ENCODE results near the gene MTERF1. TPM values are rescaled to one million over a fixed set of nuclear protein-coding genes. Genes with fewer than 3 reads are reported as not detected.
A peak's percentile ranks its signal among the peaks of the same experiment; 100 is the strongest.

MTERF1 gene
- total and polyA plus RNA-seq, 9 of the 15 experiments (the other 6 are each of a cell fraction or from before 2014, with no cell fraction given) = 15.7 to 49.2 (median 29.1) TPM

GRCh38 chr7:91899563-91899962, 19.1 kb upstream of the MTERF1 start (continued):
- TF ChIP-seq ZNF586 (CRISPR knock-in tag; conservative IDR thresholded peaks at IDR 0.05) (no peak), ZNF316 (IDR thresholded peaks at IDR 0.05) (peak; percentile 88), U2AF1 (optimal IDR thresholded peaks at IDR 0.05; ENCODE audit: low read depth, low read length) (no peak), MAFG (tag; conservative IDR thresholded peaks at IDR 0.05) (peak; percentile 44), UBTF (IDR thresholded peaks at IDR 0.05; ENCODE audit: borderline replicate concordance in 1 of 2, low read depth in 2 of 2, low read length in 2 of 2) (no peak), ZNF408 (CRISPR knock-in tag; IDR thresholded peaks at IDR 0.05; ENCODE audit: low read depth) (no peak), SMARCA5 (IDR thresholded peaks at IDR 0.05) (no peak)
- TF ChIP-seq, protein P1, sequence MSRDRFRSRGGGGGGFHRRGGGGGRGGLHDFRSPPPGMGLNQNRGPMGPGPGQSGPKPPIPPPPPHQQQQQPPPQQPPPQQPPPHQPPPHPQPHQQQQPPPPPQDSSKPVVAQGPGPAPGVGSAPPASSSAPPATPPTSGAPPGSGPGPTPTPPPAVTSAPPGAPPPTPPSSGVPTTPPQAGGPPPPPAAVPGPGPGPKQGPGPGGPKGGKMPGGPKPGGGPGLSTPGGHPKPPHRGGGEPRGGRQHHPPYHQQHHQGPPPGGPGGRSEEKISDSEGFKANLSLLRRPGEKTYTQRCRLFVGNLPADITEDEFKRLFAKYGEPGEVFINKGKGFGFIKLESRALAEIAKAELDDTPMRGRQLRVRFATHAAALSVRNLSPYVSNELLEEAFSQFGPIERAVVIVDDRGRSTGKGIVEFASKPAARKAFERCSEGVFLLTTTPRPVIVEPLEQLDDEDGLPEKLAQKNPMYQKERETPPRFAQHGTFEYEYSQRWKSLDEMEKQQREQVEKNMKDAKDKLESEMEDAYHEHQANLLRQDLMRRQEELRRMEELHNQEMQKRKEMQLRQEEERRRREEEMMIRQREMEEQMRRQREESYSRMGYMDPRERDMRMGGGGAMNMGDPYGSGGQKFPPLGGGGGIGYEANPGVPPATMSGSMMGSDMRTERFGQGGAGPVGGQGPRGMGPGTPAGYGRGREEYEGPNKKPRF (IDR thresholded peaks at IDR 0.05; ENCODE audit: low read depth, low read length) = no peak

Data from K562 (cell line).